Kidney (tissue), 14 donors: Measurements from ENCODE around the gene HMCES. TPM values are rescaled to one million over a fixed set of nuclear protein-coding genes. Genes with fewer than 3 reads are reported as not detected.

Experiments
- DNase-seq, 5 donors: peaks; one replicate each; pipeline ENCODE4 v3.0.0-alpha.2; 2013 to 2020
- FAIRE-seq: peaks from 2 replicates; lab custom pipeline; 2012; peaks lifted over from hg19 to GRCh38; lab: Jason Lieb, UNC
- H3K27ac ChIP-seq, 2 donors: one replicate each; pipeline ENCODE4 v1.7.0; 2013; ENCODE audit warnings: low read depth in 2 of 2, low read length in 2 of 2, inconsistent platforms in 1 of 2
- H3K27me3 ChIP-seq: one replicate; pipeline ENCODE4 v1.7.1; 2013; ENCODE audit warnings: low read length, inconsistent platforms; ENCODE audit not compliant: control insufficient read depth, insufficient read depth
- H3K36me3 ChIP-seq, 3 donors: one replicate each; pipeline versions ENCODE4 v1.7.0 to v1.7.1; 2013; ENCODE audit warnings: low read length in 3 of 3, control low read depth in 1 of 3, inconsistent platforms in 1 of 3; ENCODE audit not compliant: insufficient read depth in 3 of 3, control insufficient read depth in 2 of 3
- H3K4me1 ChIP-seq, 3 donors: one replicate each; pipeline versions ENCODE4 v1.7.0 to v1.7.1; 2013; ENCODE audit warnings: low read length in 3 of 3, inconsistent platforms in 1 of 3, low read depth in 1 of 3; ENCODE audit not compliant: control insufficient read depth in 2 of 3, insufficient read depth in 2 of 3
- H3K4me3 ChIP-seq, 3 donors: one replicate each; pipeline versions ENCODE4 v1.7.0 to v1.8.1; 2013; ENCODE audit warnings: low read length in 3 of 3, control low read depth in 1 of 3, inconsistent platforms in 1 of 3
- H3K9ac ChIP-seq, 3 donors: one replicate each; pipeline versions ENCODE4 v1.7.0 to v1.7.1; 2013; ENCODE audit warnings: low read length in 3 of 3, control low read depth in 1 of 3, inconsistent platforms in 1 of 3
- H3K9me3 ChIP-seq, 3 donors: one replicate each; pipeline versions ENCODE4 v1.7.0 to v1.7.1; 2013; ENCODE audit warnings: low read length in 3 of 3, control low read depth in 1 of 3, inconsistent platforms in 1 of 3; ENCODE audit not compliant: control insufficient read depth in 2 of 3, insufficient read depth in 1 of 3
- CTCF ChIP-seq: IDR thresholded peaks from 3 replicates; pipeline ENCODE4 v1.5.1; 2012; ENCODE audit warnings: mild to moderate bottlenecking, moderate library complexity, borderline replicate concordance; ENCODE audit not compliant: insufficient read depth; ENCODE audit errors: extremely low read depth
- intact Hi-C: fragments of 100-400 bp; cut with DNase I; formaldehyde crosslinking; loops from one replicate; pipeline ENCODE4 v1.11.1; 2022
- polyA plus RNA-seq: library from polyadenylated mRNA; stranded (reverse); fragments of 350-450 nt; fragmentation: Illumina TruSeq; extraction: RNeasy Lipid Tissue Mini Kit (QIAGEN cat#74804); gene quantifications from one replicate; pipeline ENCODE4 v1.2.3, GENCODE V29; 2014; ENCODE audit warnings: low read depth, low replicate concordance; ENCODE audit not compliant: insufficient read depth
- total RNA-seq: library from RNA; stranded (reverse); fragmentation: NEBNext Ultra II Directional; extraction: Animal tissue kit (Norgen Biotek cat#: 25700); gene quantifications from one replicate; pipeline ENCODE4 v1.2.1, GENCODE V29; 2021
- donor health status: control.
- donor health status: control.
- donor health status: control.
- donor health status: control.
- donor health status: control.
- donor health status: DM: yes; HTN: yes; CAD: no.
- donor health status: Normal renal cell carcinoma (clear cell type).

The HMCES gene
- total and polyA plus RNA-seq, 2 donors from 2014 or later, result 37.4 to 40.1 TPM

GRCh38 chr3:129317848-129318247 lies 39.2 kb downstream of the HMCES start:
- no peak overlapping the region for H3K9ac ChIP-seq

GRCh38 chr3:129318921-129319320 lies 40.3 kb downstream of the HMCES start:
- peaks cover 0 to 5% (median 3%) of the 10 kb centered on the region in 3 donors for H3K4me1 ChIP-seq
- DNase-seq (peak in 1 of 5 donors; percentile 32), FAIRE-seq (no peak)
- intact Hi-C loops, result no loop called here
- no peak overlapping the region for H3K4me3 ChIP-seq
- H3K9me3 ChIP-seq, result no peaks in the 10 kb centered on the region
- H3K9ac ChIP-seq, result no peak overlapping the region
- peaks cover 3 to 9% (median 5%) of the 10 kb centered on the region in 3 donors for H3K36me3 ChIP-seq
- no peak overlapping the region for H3K27ac ChIP-seq
- no peaks in the 10 kb centered on the region for H3K27me3 ChIP-seq
- no peak for TF ChIP-seq CTCF

More at GRCh38 chr3:129317848-129318247, 39.2 kb downstream of the HMCES start:
- FAIRE-seq (no peak), DNase-seq (peak in 1 of 5 donors; percentile 36)
- no peak for TF ChIP-seq CTCF
- Histone ChIP-seq H3K4me1 (peaks cover 0 to 5% (median 3%) of the 10 kb centered on the region in 3 donors), H3K36me3 (peaks cover 3 to 9% (median 5%) of the 10 kb centered on the region in 3 donors), H3K27ac (no peak overlapping the region), H3K9me3 (no peaks in the 10 kb centered on the region), H3K4me3 (no peak overlapping the region), H3K27me3 (no peaks in the 10 kb centered on the region)
- intact Hi-C loops, result no loop called here

GRCh38 chr3:129320261-129320660 lies 41.6 kb downstream of the HMCES start:
- Histone ChIP-seq H3K9ac (no peak overlapping the region), H3K27me3 (no peaks in the 10 kb centered on the region), H3K9me3 (no peaks in the 10 kb centered on the region), H3K27ac (no peak overlapping the region), H3K4me1 (peaks cover 0 to 3% (median 0%) of the 10 kb centered on the region in 3 donors), H3K4me3 (no peak overlapping the region), H3K36me3 (peaks cover 3 to 9% (median 5%) of the 10 kb centered on the region in 3 donors)
- DNase-seq (no peak), FAIRE-seq (no peak)
- intact Hi-C loops, result no loop called here
- no peak for TF ChIP-seq CTCF
